Suprapubic skin (tissue), 3 donors: ENCODE measurements around the gene APRT.

Experiments
- POLR2A ChIP-seq, 2 donors: fragments of 450-650 bp; IDR thresholded peaks; one replicate each; pipeline ENCODE4 v1.6.1; 2017; ENCODE audit warnings: antibody characterized with exemption in 2 of 2, mild to moderate bottlenecking in 2 of 2, moderate library complexity in 2 of 2
- TF ChIP-seq, protein P1 (sequence below), 2 donors: fragments of 200-600 bp in 1 of 2; fragments of 450-650 bp in 1 of 2; sonication (generic) in 1 of 2; IDR thresholded peaks; one replicate each; pipeline ENCODE4 v1.5.1; 2016 to 2019; ENCODE audit warnings: antibody characterized with exemption in 2 of 2, mild to moderate bottlenecking in 1 of 2, moderate library complexity in 1 of 2

- TF ChIP-seq, protein P1, sequence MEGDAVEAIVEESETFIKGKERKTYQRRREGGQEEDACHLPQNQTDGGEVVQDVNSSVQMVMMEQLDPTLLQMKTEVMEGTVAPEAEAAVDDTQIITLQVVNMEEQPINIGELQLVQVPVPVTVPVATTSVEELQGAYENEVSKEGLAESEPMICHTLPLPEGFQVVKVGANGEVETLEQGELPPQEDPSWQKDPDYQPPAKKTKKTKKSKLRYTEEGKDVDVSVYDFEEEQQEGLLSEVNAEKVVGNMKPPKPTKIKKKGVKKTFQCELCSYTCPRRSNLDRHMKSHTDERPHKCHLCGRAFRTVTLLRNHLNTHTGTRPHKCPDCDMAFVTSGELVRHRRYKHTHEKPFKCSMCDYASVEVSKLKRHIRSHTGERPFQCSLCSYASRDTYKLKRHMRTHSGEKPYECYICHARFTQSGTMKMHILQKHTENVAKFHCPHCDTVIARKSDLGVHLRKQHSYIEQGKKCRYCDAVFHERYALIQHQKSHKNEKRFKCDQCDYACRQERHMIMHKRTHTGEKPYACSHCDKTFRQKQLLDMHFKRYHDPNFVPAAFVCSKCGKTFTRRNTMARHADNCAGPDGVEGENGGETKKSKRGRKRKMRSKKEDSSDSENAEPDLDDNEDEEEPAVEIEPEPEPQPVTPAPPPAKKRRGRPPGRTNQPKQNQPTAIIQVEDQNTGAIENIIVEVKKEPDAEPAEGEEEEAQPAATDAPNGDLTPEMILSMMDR (IDR thresholded peaks at IDR 0.05) = no peak
- TF ChIP-seq POLR2A (IDR thresholded peaks at IDR 0.05) = no peak
These were observed 38.6 kb downstream of the APRT start for GRCh38 chr16:88772871-88773811.
